Spleen (tissue), 11 donors: ENCODE measurements around the gene SNCAIP. TPM values are rescaled to one million over a fixed set of nuclear protein-coding genes. Genes with fewer than 3 reads are reported as not detected.

Experiments
- DNase-seq: peaks from one replicate; pipeline ENCODE4 v3.0.0-alpha.2; 2020
- H3K27ac ChIP-seq, 8 donors: fragments of 200-600 bp; sonication (generic) in 7 of 8; 1 replicate in 4 of 8; 2 replicates in 4 of 8; pipeline versions ENCODE4 v1.5.0 to v1.8.0; 2016 to 2021; ENCODE audit warnings: inconsistent platforms in 4 of 8, mild to moderate bottlenecking in 4 of 8, moderate library complexity in 1 of 8
- H3K27me3 ChIP-seq, 7 donors: fragments of 200-600 bp; sonication (generic) in 6 of 7; replicated peaks in 1 of 7; 1 replicate in 4 of 7; 2 replicates in 3 of 7; pipeline versions ENCODE4 v1.5.0 to v1.8.0; 2016 to 2021; ENCODE audit warnings: inconsistent platforms in 3 of 7, mild to moderate bottlenecking in 1 of 7
- H3K36me3 ChIP-seq, 6 donors: fragments of 200-600 bp; sonication (generic) in 5 of 6; 1 replicate in 4 of 6; 2 replicates in 2 of 6; pipeline versions ENCODE4 v1.5.0 to v1.8.0; 2016 to 2021; ENCODE audit warnings: inconsistent platforms in 2 of 6
- H3K4me1 ChIP-seq, 6 donors: fragments of 200-600 bp; sonication (generic) in 5 of 6; 1 replicate in 3 of 6; 2 replicates in 3 of 6; pipeline versions ENCODE4 v1.5.0 to v1.8.0; 2016 to 2021; ENCODE audit warnings: inconsistent platforms in 3 of 6
- H3K4me3 ChIP-seq, 8 donors: fragments of 200-600 bp; sonication (generic) in 7 of 8; 1 replicate in 4 of 8; 2 replicates in 4 of 8; pipeline versions ENCODE4 v1.5.0 to v1.8.0; 2016 to 2021; ENCODE audit warnings: inconsistent platforms in 4 of 8, mild to moderate bottlenecking in 4 of 8, moderate library complexity in 2 of 8
- H3K9me3 ChIP-seq, 8 donors: fragments of 200-600 bp; sonication (generic) in 7 of 8; 1 replicate in 4 of 8; 2 replicates in 4 of 8; pipeline versions ENCODE4 v1.5.0 to v1.8.0; 2016 to 2021; ENCODE audit warnings: inconsistent platforms in 4 of 8
- POLR2A ChIP-seq, 3 donors: fragments of 450-650 bp; IDR thresholded peaks; one replicate each; pipeline ENCODE4 v1.5.1; 2017; ENCODE audit warnings: antibody characterized with exemption in 3 of 3, mild to moderate bottlenecking in 1 of 3
- POLR2AphosphoS5 ChIP-seq, 3 donors: sonication (generic); formaldehyde crosslinking; IDR thresholded peaks; one replicate each; pipeline ENCODE4 v1.5.1; 2017; ENCODE audit warnings: antibody characterized with exemption in 3 of 3
- WGBS, 5 donors: extraction: QIAGEN DNeasy Blood & Tissue Kit in 3 of 5; methylation state at CpG; one replicate each; pipeline versions ENCODE4 v1.1.5 to v1.1.7; 2013 to 2018; 5-methylcytosine and 5-hydroxymethylcytosine counted together
- intact Hi-C: fragments of 100-400 bp; cut with DNase I; formaldehyde crosslinking; loops from one replicate; pipeline ENCODE4 v1.15.0; 2023; ENCODE audit warnings: low total_unique reads
- polyA plus RNA-seq, 3 donors: library from polyadenylated mRNA; stranded (reverse); fragments of 200-250 nt; gene quantifications; one replicate each; pipeline ENCODE4 v1.2.1, GENCODE V29; 2013
- total RNA-seq, 7 donors: library from RNA; depleted of rRNA in 3 of 7; stranded (reverse); fragments of >200 nt in 3 of 7; fragmentation: NEBNext Ultra II Directional in 4 of 7; extraction: Animal tissue kit (Norgen Biotek cat#: 25700) in 4 of 7; gene quantifications; one replicate each; pipeline versions ENCODE4 v1.1.0 to v1.2.1, GENCODE V29; 2016 to 2021
- TF ChIP-seq, protein P1 (sequence below), 11 experiments: fragments of 200-600 bp in 7 of 11; fragments of 450-650 bp in 4 of 11; sonication (generic) in 4 of 11; IDR thresholded peaks in 8 of 11; conservative IDR thresholded peaks in 3 of 11; 1 replicate in 7 of 11; 2 replicates in 4 of 11; pipeline versions ENCODE4 v1.4.0 to v1.8.0; 2016 to 2021; ENCODE audit warnings: antibody characterized with exemption in 11 of 11, inconsistent platforms in 4 of 11, mild to moderate bottlenecking in 1 of 11
- donor health status: healthy with polysubstance abuse.
- donor health status: DM: no; HTN: no; CAD: no; lungs with moderate emphysema.
- donor health status: DM: no; HTN: no; CAD: no.
- donor health status: Bipolar disorder and iron deficiency.
- donor health status: healthy.
- donor health status: DM: no; HTN: no; CAD: no.
- donor health status: DM: yes; HTN: yes; CAD: no.

The SNCAIP gene
- total and polyA plus RNA-seq, 10 donors: 5.4 to 51.3 (median 17.8) TPM

DNA sequence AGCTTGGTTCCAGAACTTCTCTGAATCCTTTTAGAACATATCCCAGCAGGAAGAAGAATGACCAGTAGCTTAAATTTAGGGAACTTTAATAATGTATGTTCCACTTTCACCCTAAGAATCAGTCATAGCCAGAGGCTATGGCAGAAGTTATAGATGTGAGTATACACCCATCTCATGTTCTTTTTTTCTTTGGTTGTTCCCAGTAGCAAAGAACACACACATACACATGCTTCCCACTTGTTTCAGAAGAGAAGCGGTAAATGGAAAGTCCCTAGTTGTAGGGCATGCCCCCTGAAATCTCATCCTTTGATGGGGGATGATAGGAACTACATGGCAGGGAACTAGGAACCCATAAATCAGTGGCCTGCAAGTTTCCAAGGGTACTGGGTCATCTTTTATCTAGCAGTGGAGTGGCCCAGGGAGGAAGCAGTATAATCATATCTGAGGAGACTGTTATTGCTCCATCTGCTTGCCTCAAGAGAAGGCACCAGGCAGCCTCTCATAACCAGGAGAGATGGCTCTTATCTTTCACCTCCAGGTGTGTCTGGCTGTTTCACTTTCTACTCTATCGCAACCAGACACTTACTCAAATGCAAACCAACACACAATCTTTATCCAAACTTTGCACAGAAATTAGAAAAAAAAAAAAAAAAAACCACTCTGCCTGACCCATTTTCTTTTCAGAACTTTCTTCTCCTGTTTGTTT, 109.5 kb downstream of the SNCAIP start:
- TF ChIP-seq, protein P1, sequence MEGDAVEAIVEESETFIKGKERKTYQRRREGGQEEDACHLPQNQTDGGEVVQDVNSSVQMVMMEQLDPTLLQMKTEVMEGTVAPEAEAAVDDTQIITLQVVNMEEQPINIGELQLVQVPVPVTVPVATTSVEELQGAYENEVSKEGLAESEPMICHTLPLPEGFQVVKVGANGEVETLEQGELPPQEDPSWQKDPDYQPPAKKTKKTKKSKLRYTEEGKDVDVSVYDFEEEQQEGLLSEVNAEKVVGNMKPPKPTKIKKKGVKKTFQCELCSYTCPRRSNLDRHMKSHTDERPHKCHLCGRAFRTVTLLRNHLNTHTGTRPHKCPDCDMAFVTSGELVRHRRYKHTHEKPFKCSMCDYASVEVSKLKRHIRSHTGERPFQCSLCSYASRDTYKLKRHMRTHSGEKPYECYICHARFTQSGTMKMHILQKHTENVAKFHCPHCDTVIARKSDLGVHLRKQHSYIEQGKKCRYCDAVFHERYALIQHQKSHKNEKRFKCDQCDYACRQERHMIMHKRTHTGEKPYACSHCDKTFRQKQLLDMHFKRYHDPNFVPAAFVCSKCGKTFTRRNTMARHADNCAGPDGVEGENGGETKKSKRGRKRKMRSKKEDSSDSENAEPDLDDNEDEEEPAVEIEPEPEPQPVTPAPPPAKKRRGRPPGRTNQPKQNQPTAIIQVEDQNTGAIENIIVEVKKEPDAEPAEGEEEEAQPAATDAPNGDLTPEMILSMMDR (IDR thresholded peaks at IDR 0.05 in 8 of 11, conservative IDR thresholded peaks at IDR 0.05 in 3 of 11): no peak
- TF ChIP-seq POLR2AphosphoS5 (IDR thresholded peaks at IDR 0.05): no peak
- H3K4me1 ChIP-seq: no peaks in the 10 kb centered on the region
- intact Hi-C loops: no loop called here
- H3K9me3 ChIP-seq: no peaks in the 10 kb centered on the region
- H3K27me3 ChIP-seq: no peaks in the 10 kb centered on the region
- DNase-seq: no peak
- H3K36me3 ChIP-seq: no peaks in the 10 kb centered on the region
- H3K4me3 ChIP-seq: no peak overlapping the region
- H3K27ac ChIP-seq: no peak overlapping the region
- WGBS, 5 donors: 46 to 74% (median 70%) methylated on average over 2 of the region's 2 CpGs

DNA sequence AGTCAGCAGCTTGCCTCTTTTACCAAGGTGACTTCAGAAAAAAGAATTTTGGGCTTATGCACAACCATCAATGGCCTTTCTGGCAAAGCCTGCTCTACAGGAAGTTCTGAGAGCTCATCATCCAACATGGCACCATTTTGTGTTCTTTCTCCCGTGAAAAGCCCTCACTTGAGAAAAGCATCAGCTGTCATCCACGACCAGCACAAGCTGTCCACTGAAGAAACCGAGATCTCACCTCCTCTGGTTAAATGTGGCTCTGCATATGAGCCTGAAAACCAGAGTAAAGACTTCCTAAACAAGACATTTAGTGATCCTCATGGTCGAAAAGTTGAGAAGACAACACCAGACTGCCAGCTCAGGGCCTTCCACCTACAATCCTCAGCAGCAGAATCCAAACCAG, 111.2 kb downstream of the SNCAIP start:
- no peak for DNase-seq
- Histone ChIP-seq H3K27ac (no peak overlapping the region), H3K4me3 (no peak overlapping the region), H3K9me3 (no peaks in the 10 kb centered on the region), H3K4me1 (no peaks in the 10 kb centered on the region), H3K27me3 (no peaks in the 10 kb centered on the region), H3K36me3 (no peaks in the 10 kb centered on the region)
- intact Hi-C loops: no loop called here
- no peak for TF ChIP-seq POLR2AphosphoS5 (IDR thresholded peaks at IDR 0.05)
- TF ChIP-seq POLR2A (IDR thresholded peaks at IDR 0.05): no peak
- TF ChIP-seq, protein P1 (IDR thresholded peaks at IDR 0.05 in 8 of 11, conservative IDR thresholded peaks at IDR 0.05 in 3 of 11): no peak
- 74 to 89% (median 78%) methylated on average over 4 of the region's 4 CpGs for WGBS, 5 donors

DNA sequence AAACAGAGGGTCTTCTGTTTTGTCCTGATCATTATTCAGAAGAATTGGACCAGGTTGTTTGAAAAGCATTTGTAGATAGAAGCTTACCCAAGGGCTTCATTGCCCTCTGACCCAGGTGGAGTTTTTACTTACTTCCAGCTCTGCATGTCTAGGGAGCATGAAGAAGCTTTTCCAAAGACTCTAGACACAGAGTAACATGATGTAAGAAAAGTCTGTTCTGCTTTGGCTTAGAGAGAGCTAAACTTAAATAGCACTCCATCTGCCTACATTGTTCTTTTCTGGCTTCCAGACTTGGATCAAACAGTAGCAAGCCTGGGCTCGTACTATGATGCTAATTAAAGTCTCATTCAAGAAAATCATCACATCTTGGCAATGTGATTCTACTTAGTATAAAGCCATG, 112.1 kb downstream of the SNCAIP start:
- Histone ChIP-seq H3K9me3 (no peaks in the 10 kb centered on the region), H3K4me1 (no peaks in the 10 kb centered on the region), H3K36me3 (no peaks in the 10 kb centered on the region), H3K4me3 (no peak overlapping the region), H3K27ac (no peak overlapping the region), H3K27me3 (no peaks in the 10 kb centered on the region)
- TF ChIP-seq POLR2A (IDR thresholded peaks at IDR 0.05): no peak
- TF ChIP-seq, protein P1 (IDR thresholded peaks at IDR 0.05 in 8 of 11, conservative IDR thresholded peaks at IDR 0.05 in 3 of 11): no peak
- TF ChIP-seq POLR2AphosphoS5 (IDR thresholded peaks at IDR 0.05): no peak
- intact Hi-C loops: no loop called here
- WGBS, 5 donors: 48 to 80% (median 69%) methylated on average over 1 of the region's 1 CpG
- DNase-seq: no peak

DNA sequence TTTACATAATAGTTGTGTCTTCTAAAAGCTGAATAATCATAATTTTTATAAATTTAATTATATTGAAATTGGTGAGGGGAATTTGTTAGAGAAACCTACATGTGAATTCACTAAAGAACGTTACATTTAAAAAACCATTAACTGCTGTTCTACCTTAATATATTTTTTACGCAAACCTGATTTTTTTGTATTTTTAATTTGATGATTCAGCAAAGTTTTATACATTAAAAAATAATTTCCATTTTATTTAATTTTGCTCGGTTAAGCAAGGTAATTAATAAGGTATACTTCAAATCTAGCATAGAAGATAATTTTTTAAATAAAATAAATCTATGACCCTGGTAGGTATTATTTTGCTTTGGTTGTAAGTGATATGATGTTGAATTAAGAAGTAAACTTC, 114.3 kb downstream of the SNCAIP start:
- intact Hi-C loops: no loop called here
- TF ChIP-seq, protein P1 (IDR thresholded peaks at IDR 0.05 in 8 of 11, conservative IDR thresholded peaks at IDR 0.05 in 3 of 11): no peak
- TF ChIP-seq POLR2A (IDR thresholded peaks at IDR 0.05) (no peak), POLR2AphosphoS5 (IDR thresholded peaks at IDR 0.05) (no peak)
- H3K27ac ChIP-seq: no peak overlapping the region
- DNase-seq: no peak
- H3K36me3 ChIP-seq: no peaks in the 10 kb centered on the region
- no peaks in the 10 kb centered on the region for H3K9me3 ChIP-seq
- WGBS, 5 donors: 61 to 97% (median 78%) methylated on average over 3 of the region's 3 CpGs
- no peaks in the 10 kb centered on the region for H3K27me3 ChIP-seq
- H3K4me3 ChIP-seq: no peak overlapping the region
- no peaks in the 10 kb centered on the region for H3K4me1 ChIP-seq
